ENCODE results near the gene KLK11. TPM values are rescaled to one million over a fixed set of nuclear protein-coding genes. Genes with fewer than 3 reads are reported as not detected.

Gene KLK11
- total RNA-seq, 1 donor from 2014 or later, result 11.2 TPM

DNA sequence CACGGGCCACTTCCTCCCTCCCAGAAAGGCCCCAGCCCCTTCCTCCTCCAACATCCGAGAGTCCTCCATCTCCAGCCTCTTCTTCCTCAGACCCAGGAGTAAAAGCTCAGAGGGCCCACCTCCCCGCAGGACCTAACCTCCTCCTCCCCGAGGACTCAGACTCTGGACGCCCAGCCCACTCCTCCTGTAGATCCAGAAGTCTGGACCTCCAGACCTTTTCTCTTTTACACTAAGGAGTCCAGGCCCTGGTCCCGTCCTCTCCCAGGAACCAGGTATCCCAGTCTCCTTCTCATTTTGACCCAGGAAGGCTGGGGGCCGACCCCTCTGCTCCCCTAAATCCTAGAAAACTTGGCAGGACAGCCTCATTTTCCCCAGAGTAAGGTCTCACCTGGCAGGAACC, 23.1 kb downstream of the KLK11 start:
- no peaks in the 10 kb centered on the region for H3K36me3 ChIP-seq
- no peaks in the 10 kb centered on the region for H3K9me3 ChIP-seq
- TF ChIP-seq, protein P1, sequence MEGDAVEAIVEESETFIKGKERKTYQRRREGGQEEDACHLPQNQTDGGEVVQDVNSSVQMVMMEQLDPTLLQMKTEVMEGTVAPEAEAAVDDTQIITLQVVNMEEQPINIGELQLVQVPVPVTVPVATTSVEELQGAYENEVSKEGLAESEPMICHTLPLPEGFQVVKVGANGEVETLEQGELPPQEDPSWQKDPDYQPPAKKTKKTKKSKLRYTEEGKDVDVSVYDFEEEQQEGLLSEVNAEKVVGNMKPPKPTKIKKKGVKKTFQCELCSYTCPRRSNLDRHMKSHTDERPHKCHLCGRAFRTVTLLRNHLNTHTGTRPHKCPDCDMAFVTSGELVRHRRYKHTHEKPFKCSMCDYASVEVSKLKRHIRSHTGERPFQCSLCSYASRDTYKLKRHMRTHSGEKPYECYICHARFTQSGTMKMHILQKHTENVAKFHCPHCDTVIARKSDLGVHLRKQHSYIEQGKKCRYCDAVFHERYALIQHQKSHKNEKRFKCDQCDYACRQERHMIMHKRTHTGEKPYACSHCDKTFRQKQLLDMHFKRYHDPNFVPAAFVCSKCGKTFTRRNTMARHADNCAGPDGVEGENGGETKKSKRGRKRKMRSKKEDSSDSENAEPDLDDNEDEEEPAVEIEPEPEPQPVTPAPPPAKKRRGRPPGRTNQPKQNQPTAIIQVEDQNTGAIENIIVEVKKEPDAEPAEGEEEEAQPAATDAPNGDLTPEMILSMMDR (IDR thresholded peaks at IDR 0.05), result no peak
- H3K27me3 ChIP-seq (ENCODE audit: low read depth), result peaks cover 51% of the 10 kb centered on the region
- H3K27ac ChIP-seq, result no peak overlapping the region
- intact Hi-C loops (cut with DNase I), result no loop called here
- no peak overlapping the region for H3K4me3 ChIP-seq
- no peak for ATAC-seq
- no peak for DNase-seq
- no peaks in the 10 kb centered on the region for H3K4me1 ChIP-seq

DNA sequence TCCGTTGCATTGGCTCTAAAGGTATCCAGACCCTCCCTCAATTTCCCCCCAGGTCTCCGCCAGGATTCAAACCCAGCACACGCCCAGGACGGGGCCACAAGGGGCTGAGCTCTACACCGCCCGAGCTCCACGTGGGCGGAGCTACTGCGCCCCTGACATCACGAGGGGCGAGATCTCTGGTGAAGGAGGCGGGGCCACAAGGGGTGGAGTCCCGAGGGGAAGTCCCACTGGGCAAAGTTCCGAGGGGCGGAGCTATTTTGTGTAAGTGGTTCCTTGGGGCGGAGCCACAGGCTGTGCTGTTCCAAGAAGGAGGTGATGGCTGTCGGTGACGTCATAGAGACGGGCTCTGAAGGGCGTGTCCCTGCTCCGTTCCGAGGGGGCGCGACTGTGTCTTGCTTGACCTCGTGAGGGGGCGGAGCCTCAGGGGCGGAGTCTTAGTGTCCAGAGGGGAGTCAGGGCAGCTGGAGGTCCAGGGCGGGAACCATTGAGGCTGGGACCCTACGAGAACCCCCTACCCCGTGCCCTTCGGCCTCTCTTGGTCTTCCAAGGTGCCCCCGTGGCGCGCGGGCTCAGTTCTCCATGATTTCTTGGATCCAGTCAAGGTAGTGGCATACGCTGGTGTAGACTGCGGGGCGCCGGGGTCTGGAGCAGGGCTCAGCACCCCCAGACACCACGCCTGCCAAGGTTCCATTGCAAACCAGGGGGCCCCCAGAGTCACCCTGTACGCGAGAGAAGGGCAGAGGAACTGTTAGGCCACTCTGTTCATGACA, 23.7 kb downstream of the KLK11 start:
- Histone ChIP-seq H3K36me3 (no peaks in the 10 kb centered on the region), H3K4me1 (no peaks in the 10 kb centered on the region), H3K9me3 (no peaks in the 10 kb centered on the region), H3K4me3 (no peak overlapping the region), H3K27me3 (ENCODE audit: low read depth) (peaks cover 51% of the 10 kb centered on the region), H3K27ac (no peak overlapping the region)
- TF ChIP-seq, protein P1 (IDR thresholded peaks at IDR 0.05), result no peak
- ATAC-seq, result peak in 1 of 2 donors; percentile 21
- intact Hi-C loops (cut with DNase I), result no loop called here
- no peak for DNase-seq

- H3K4me1 ChIP-seq, result no peaks in the 10 kb centered on the region
- H3K27me3 ChIP-seq (ENCODE audit: low read depth), result peaks cover 51% of the 10 kb centered on the region
- ATAC-seq (no peak), DNase-seq (no peak)
- H3K27ac ChIP-seq, result no peak overlapping the region
- H3K4me3 ChIP-seq, result no peak overlapping the region
- intact Hi-C loops (cut with DNase I), result no loop called here
- TF ChIP-seq, protein P1 (IDR thresholded peaks at IDR 0.05), result no peak
- no peaks in the 10 kb centered on the region for H3K36me3 ChIP-seq
- H3K9me3 ChIP-seq, result no peaks in the 10 kb centered on the region
Observed at GRCh38 chr19:51002089-51002532, 24.3 kb downstream of the KLK11 start.

DNA sequence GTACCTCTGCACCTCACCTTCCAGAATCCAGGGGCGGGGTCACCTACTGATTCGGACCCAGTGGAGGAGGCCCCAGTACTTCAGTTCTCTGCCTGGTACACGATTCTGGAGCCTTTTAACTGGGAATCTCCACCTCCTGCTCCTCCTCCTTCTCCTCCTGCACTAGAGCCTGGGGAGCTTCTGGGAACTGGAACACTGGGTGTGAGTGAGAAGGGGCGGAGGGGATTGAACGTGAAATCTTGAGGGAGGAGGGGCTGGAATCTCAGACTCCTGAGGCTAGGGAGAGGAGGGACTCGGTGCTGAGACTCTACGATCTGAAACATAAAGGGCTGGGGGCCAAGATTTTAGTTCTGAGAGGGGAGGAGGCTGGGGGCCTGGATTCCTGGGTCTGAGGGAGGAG, 24.9 kb downstream of the KLK11 start, which contains the start of gene KLK8:
Gene KLK8 (minus strand): TSS at position 90 of the 400 bp plus-strand sequence. CDS start 437 bp downstream, outside the sequence.
- DNase-seq (no peak), ATAC-seq (no peak)
- intact Hi-C loops (cut with DNase I), result no loop called here
- Histone ChIP-seq H3K27ac (no peak within 1 kb of the TSS), H3K4me1 (no peaks in the 10 kb centered on the region), H3K9me3 (no peaks in the 10 kb centered on the region), H3K4me3 (no peak within 1 kb of the TSS), H3K36me3 (no peaks in the 10 kb centered on the region), H3K27me3 (ENCODE audit: low read depth) (peaks cover 47% of the 10 kb centered on the region)
- TF ChIP-seq, protein P1 (IDR thresholded peaks at IDR 0.05), result no peak

- ATAC-seq, result no peak
Observed at GRCh38 chr19:51000981-51001380, 25.4 kb downstream of the KLK11 start.

More at GRCh38 chr19:51000981-51001380, 25.4 kb downstream of the KLK11 start:
- H3K36me3 ChIP-seq, result no peaks in the 10 kb centered on the region
- H3K27me3 ChIP-seq (ENCODE audit: low read depth), result peaks cover 44% of the 10 kb centered on the region
- DNase-seq, result no peak
- no peaks in the 10 kb centered on the region for H3K4me1 ChIP-seq
- no peak overlapping the region for H3K27ac ChIP-seq
- TF ChIP-seq, protein P1 (IDR thresholded peaks at IDR 0.05), result no peak
- intact Hi-C loops (cut with DNase I), result no loop called here
- no peaks in the 10 kb centered on the region for H3K9me3 ChIP-seq
- H3K4me3 ChIP-seq, result no peak overlapping the region

Measured in lower lobe of right lung (tissue), 2 donors.